ENCODE measurements around the gene AADAC.

The AADAC gene

DNA sequence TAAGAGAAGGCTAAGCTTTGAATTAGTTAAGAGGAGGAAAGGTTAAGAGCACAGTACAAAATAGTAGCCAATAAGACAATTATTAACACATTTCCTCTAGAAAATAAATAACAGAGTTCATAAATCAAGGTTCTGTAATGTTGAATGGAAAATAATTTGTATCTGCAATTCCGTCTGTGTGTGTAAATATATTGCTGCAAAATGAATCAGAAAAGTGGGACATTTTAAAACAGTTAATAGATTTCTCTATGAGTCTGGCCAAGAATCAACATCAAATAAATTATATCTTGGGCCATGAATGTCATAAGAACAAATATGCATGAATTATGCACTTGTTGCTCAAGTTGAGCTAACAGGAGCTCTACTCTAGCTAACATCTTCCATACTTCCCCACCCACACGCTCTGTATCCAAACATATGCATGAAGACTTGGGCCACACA, 45.3 kb downstream of the AADAC start:
- Histone ChIP-seq H3K36me3 (ENCODE audit: insufficient read depth, low read length) (no peaks in the 10 kb centered on the region), H3K9ac (ENCODE audit: low read depth, low read length) (no peak overlapping the region), H3K4me1 (ENCODE audit: insufficient read depth, low read length) (no peaks in the 10 kb centered on the region), H3K27me3 (ENCODE audit: insufficient read depth, low read length, poor library complexity) (no peaks in the 10 kb centered on the region), H3K4me3 (ENCODE audit: low read depth in 1 of 2, low read length in 2 of 2) (no peak overlapping the region), H2AFZ (ENCODE audit: low read depth, low read length) (no peak overlapping the region), H4K20me1 (ENCODE audit: insufficient read depth, low read length) (no peaks in the 10 kb centered on the region), H3K79me2 (ENCODE audit: insufficient read depth, low read length) (no peaks in the 10 kb centered on the region), H3K4me2 (ENCODE audit: insufficient read depth, low read length) (no peak overlapping the region), H3K9me3 (ENCODE audit: insufficient read depth, low read length, severe bottlenecking) (no peaks in the 10 kb centered on the region), H3K27ac (ENCODE audit: low read length) (no peak overlapping the region)
- no peak for ATAC-seq (ENCODE audit: insufficient read depth, low read depth)
- no peak for DNase-seq
- TF ChIP-seq EZH2 (IDR thresholded peaks at IDR 0.05; ENCODE audit: borderline replicate concordance, low read depth, low read length, severe bottlenecking), result no peak
- TF ChIP-seq, protein P1, sequence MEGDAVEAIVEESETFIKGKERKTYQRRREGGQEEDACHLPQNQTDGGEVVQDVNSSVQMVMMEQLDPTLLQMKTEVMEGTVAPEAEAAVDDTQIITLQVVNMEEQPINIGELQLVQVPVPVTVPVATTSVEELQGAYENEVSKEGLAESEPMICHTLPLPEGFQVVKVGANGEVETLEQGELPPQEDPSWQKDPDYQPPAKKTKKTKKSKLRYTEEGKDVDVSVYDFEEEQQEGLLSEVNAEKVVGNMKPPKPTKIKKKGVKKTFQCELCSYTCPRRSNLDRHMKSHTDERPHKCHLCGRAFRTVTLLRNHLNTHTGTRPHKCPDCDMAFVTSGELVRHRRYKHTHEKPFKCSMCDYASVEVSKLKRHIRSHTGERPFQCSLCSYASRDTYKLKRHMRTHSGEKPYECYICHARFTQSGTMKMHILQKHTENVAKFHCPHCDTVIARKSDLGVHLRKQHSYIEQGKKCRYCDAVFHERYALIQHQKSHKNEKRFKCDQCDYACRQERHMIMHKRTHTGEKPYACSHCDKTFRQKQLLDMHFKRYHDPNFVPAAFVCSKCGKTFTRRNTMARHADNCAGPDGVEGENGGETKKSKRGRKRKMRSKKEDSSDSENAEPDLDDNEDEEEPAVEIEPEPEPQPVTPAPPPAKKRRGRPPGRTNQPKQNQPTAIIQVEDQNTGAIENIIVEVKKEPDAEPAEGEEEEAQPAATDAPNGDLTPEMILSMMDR (IDR thresholded peaks at IDR 0.05; ENCODE audit: borderline replicate concordance, extremely low read depth, low read length, poor library complexity, severe bottlenecking), result no peak

DNA sequence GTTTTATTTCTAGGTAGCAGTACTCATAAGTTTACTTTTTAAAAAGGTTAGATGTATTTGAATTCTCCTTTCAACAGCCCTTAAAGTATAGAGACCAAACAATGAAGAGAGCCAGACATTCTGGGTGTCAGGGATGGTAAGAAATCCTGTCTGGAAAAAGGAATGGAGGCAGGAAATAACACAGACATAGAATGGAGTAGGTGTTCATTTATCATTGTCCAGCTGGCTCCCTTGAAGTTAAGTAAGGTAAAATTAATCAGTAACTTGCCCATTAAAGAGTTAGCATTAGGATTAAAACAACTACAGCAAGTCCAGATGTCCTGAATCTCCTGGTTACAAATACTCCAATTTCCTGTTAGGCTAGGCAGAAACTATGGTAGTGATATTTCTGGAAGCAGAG, 46.0 kb downstream of the AADAC start:
- H3K4me3 ChIP-seq (ENCODE audit: low read depth in 1 of 2, low read length in 2 of 2), result no peak overlapping the region
- ATAC-seq (ENCODE audit: insufficient read depth, low read depth) (no peak), DNase-seq (no peak)
- no peak overlapping the region for H3K9ac ChIP-seq (ENCODE audit: low read depth, low read length)
- no peaks in the 10 kb centered on the region for H3K4me1 ChIP-seq (ENCODE audit: insufficient read depth, low read length)
- no peaks in the 10 kb centered on the region for H3K79me2 ChIP-seq (ENCODE audit: insufficient read depth, low read length)
- H2AFZ ChIP-seq (ENCODE audit: low read depth, low read length), result no peak overlapping the region
- TF ChIP-seq, protein P1 (IDR thresholded peaks at IDR 0.05; ENCODE audit: borderline replicate concordance, extremely low read depth, low read length, poor library complexity, severe bottlenecking), result no peak
- TF ChIP-seq EZH2 (IDR thresholded peaks at IDR 0.05; ENCODE audit: borderline replicate concordance, low read depth, low read length, severe bottlenecking), result no peak
- H4K20me1 ChIP-seq (ENCODE audit: insufficient read depth, low read length), result no peaks in the 10 kb centered on the region
- no peaks in the 10 kb centered on the region for H3K9me3 ChIP-seq (ENCODE audit: insufficient read depth, low read length, severe bottlenecking)
- no peaks in the 10 kb centered on the region for H3K27me3 ChIP-seq (ENCODE audit: insufficient read depth, low read length, poor library complexity)
- H3K36me3 ChIP-seq (ENCODE audit: insufficient read depth, low read length), result no peaks in the 10 kb centered on the region
- no peak overlapping the region for H3K27ac ChIP-seq (ENCODE audit: low read length)
- no peak overlapping the region for H3K4me2 ChIP-seq (ENCODE audit: insufficient read depth, low read length)

- Histone ChIP-seq H4K20me1 (ENCODE audit: insufficient read depth, low read length) (no peaks in the 10 kb centered on the region), H3K36me3 (ENCODE audit: insufficient read depth, low read length) (no peaks in the 10 kb centered on the region), H3K9ac (ENCODE audit: low read depth, low read length) (no peak overlapping the region), H3K4me1 (ENCODE audit: insufficient read depth, low read length) (peaks cover 19% of the 10 kb centered on the region), H3K9me3 (ENCODE audit: insufficient read depth, low read length, severe bottlenecking) (no peaks in the 10 kb centered on the region), H3K27ac (ENCODE audit: low read length) (no peak overlapping the region), H3K4me3 (ENCODE audit: low read depth in 1 of 2, low read length in 2 of 2) (no peak overlapping the region), H3K27me3 (ENCODE audit: insufficient read depth, low read length, poor library complexity) (no peaks in the 10 kb centered on the region), H2AFZ (ENCODE audit: low read depth, low read length) (no peak overlapping the region), H3K4me2 (ENCODE audit: insufficient read depth, low read length) (no peak overlapping the region), H3K79me2 (ENCODE audit: insufficient read depth, low read length) (no peaks in the 10 kb centered on the region)
- DNase-seq, result no peak
- ATAC-seq (ENCODE audit: insufficient read depth, low read depth), result no peak
- TF ChIP-seq EZH2 (IDR thresholded peaks at IDR 0.05; ENCODE audit: borderline replicate concordance, low read depth, low read length, severe bottlenecking), result no peak
- TF ChIP-seq, protein P1 (IDR thresholded peaks at IDR 0.05; ENCODE audit: borderline replicate concordance, extremely low read depth, low read length, poor library complexity, severe bottlenecking), result no peak
These were observed 49.7 kb downstream of the AADAC start for GRCh38 chr3:151863611-151864010.

Data from DND-41 (cell line).